Left ventricle myocardium inferior (tissue), 1 donor: ENCODE data around the gene SIRT2. TPM values are rescaled to one million over a fixed set of nuclear protein-coding genes. Genes with fewer than 3 reads are reported as not detected.
A peak's percentile ranks its signal among the peaks of the same experiment; 100 is the strongest.

Source experiments
- DNase-seq: peaks from one replicate; pipeline ENCODE4 v3.0.0-alpha.2; 2020
- H3K27ac ChIP-seq: fragments of 200-600 bp; replicated peaks from 2 replicates; pipeline ENCODE4 v1.8.0; 2021
- H3K27me3 ChIP-seq: fragments of 200-600 bp; 2 replicates; pipeline ENCODE4 v1.8.0; 2021; ENCODE audit warnings: low read depth
- H3K36me3 ChIP-seq: fragments of 200-600 bp; 2 replicates; pipeline ENCODE4 v1.8.0; 2021
- H3K4me1 ChIP-seq: fragments of 200-600 bp; 2 replicates; pipeline ENCODE4 v1.8.0; 2021
- H3K4me3 ChIP-seq: fragments of 200-600 bp; 2 replicates; pipeline ENCODE4 v1.8.0; 2021; ENCODE audit warnings: mild to moderate bottlenecking, moderate library complexity
- H3K9me3 ChIP-seq: fragments of 200-600 bp; replicated peaks from 2 replicates; pipeline ENCODE4 v1.8.0; 2021
- intact Hi-C: fragments of 100-400 bp; cut with micrococcal nuclease; formaldehyde crosslinking; loops from one replicate; pipeline ENCODE4 v1.11.0; 2022
- total RNA-seq: library from RNA; stranded (reverse); fragmentation: NEBNext Ultra II Directional; extraction: Animal tissue kit (Norgen Biotek cat#: 25700); gene quantifications from one replicate; pipeline ENCODE4 v1.2.1, GENCODE V29; 2021
- TF ChIP-seq, protein P1 (sequence below): fragments of 200-600 bp; IDR thresholded peaks from 2 replicates; pipeline ENCODE4 v1.8.0; 2021; ENCODE audit warnings: antibody characterized with exemption, mild to moderate bottlenecking, borderline replicate concordance
- donor health status: DM: no; HTN: yes; CAD: no; lungs with severe emphysema.

The SIRT2 gene
- total RNA-seq, 1 donor from 2014 or later: 99.0 TPM

DNA sequence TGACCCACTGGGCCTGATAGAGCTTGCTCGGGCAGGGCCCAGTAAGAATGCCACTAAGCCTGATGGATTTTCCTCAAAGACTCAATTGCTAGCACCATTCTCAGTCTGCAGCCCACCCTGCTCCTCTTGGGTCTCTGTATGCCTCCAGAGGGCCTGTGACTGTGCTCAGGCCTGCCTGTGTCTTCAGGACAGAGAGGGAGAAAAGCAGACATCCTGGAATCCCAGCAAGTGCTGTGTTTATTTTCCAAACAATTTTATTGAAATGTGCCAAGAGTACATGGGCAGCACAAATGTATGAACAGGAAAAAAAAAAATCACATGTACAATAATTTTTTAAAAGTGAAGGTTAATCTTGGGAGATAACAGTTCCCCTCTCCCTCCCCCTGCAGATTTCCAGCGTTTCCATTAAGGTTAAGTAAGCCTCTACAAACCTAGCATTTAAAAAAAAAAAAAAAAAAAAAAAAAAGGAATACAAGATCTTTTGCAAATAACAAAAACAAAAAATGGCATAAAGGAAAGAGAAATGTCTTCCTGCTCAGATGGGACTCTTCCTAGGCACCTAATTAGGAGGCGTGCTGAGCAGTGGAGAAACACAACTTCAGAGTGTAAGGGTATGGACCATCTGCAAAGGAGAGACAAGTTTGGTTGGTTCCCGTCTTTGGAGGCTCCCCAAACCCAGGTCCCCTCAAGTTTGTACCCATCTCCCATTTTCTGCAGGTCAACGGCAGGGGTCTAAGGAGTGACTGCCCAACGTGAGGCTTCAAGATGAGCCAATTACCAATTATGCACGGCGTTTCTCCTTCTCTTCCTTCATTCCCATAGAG, 63.0 kb downstream of the SIRT2 start:
- Histone ChIP-seq H3K4me1 (peaks cover 49% of the 10 kb centered on the region), H3K4me3 (no peak overlapping the region), H3K36me3 (peaks cover 60% of the 10 kb centered on the region), H3K27me3 (no peaks in the 10 kb centered on the region), H3K27ac (peak overlapping the region; percentile 27), H3K9me3 (no peaks in the 10 kb centered on the region)
- no peak for DNase-seq
- intact Hi-C loops: loop anchor here (10.0 kb wide), 1 partner anchor 72 kb away; no protein-coding TSS in a partner anchor
- TF ChIP-seq, protein P1, sequence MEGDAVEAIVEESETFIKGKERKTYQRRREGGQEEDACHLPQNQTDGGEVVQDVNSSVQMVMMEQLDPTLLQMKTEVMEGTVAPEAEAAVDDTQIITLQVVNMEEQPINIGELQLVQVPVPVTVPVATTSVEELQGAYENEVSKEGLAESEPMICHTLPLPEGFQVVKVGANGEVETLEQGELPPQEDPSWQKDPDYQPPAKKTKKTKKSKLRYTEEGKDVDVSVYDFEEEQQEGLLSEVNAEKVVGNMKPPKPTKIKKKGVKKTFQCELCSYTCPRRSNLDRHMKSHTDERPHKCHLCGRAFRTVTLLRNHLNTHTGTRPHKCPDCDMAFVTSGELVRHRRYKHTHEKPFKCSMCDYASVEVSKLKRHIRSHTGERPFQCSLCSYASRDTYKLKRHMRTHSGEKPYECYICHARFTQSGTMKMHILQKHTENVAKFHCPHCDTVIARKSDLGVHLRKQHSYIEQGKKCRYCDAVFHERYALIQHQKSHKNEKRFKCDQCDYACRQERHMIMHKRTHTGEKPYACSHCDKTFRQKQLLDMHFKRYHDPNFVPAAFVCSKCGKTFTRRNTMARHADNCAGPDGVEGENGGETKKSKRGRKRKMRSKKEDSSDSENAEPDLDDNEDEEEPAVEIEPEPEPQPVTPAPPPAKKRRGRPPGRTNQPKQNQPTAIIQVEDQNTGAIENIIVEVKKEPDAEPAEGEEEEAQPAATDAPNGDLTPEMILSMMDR: no peak

DNA sequence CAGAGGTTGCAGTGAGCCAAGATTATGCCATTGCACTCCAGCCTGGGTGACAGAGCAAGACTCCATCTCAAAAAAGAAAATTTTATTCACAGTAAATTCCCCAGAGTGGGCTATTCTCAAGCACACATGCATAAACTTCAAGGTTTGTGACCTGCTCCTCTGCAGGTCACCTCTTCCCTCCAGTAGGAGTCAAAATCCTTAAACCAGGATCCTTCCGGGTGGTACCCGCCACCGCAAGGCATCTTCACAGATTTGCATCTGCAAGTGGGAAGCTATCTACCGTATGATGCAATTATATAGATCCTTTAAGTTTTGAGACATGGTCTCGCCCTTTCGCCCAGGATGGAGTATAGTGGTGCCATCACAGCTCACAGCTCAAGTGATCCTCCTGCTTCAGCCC, 64.8 kb downstream of the SIRT2 start:
- intact Hi-C loops: loop anchor here (10.0 kb wide), 1 partner anchor 70 kb away; no protein-coding TSS in a partner anchor
- Histone ChIP-seq H3K27me3 (no peaks in the 10 kb centered on the region), H3K9me3 (no peaks in the 10 kb centered on the region), H3K27ac (no peak overlapping the region), H3K4me1 (peaks cover 54% of the 10 kb centered on the region), H3K36me3 (peaks cover 51% of the 10 kb centered on the region), H3K4me3 (no peak overlapping the region)
- no peak for DNase-seq
- TF ChIP-seq, protein P1: no peak

DNA sequence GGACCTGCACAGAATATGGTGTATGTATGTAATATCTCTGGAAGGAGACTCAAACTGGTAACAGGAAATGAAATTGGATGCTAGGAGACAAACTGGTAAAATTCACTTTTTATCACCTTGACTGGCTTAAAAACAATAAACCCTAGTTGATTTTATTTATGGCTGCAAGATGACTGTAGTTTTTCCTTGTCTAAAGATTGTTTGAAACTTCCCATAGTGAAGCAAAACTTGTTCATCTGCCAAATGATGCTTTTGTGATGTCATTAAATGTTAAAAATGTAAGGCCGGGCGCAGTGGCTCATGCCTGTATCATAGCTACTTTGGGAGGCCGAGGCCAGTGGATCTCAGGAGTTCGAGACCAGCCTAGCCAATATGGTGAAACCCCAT, 65.3 kb downstream of the SIRT2 start:
- no peak overlapping the region for H3K27ac ChIP-seq
- DNase-seq: no peak
- intact Hi-C loops: loop anchor here (10.0 kb wide), 1 partner anchor 69 kb away; no protein-coding TSS in a partner anchor
- no peaks in the 10 kb centered on the region for H3K27me3 ChIP-seq
- no peaks in the 10 kb centered on the region for H3K9me3 ChIP-seq
- TF ChIP-seq, protein P1: no peak
- peaks cover 59% of the 10 kb centered on the region for H3K4me1 ChIP-seq
- H3K4me3 ChIP-seq: no peak overlapping the region
- peaks cover 51% of the 10 kb centered on the region for H3K36me3 ChIP-seq

DNA sequence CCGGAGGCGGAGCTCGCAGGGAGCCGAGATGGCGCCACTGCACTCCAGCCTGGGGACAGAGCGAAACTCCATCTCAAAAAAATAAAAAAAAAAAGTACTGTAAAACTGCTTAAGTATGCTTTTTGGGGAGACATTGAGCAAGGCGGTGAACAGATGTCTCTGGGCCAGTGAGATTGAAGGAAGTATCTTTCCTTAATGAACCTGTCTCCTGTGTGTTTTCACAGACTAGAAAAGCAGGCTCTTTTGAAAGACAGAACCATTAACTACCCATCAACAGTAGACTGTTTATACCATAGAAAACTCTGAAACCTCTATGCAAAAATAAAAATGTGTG, 66.4 kb downstream of the SIRT2 start:
- peaks cover 69% of the 10 kb centered on the region for H3K4me1 ChIP-seq
- TF ChIP-seq, protein P1: no peak

DNA sequence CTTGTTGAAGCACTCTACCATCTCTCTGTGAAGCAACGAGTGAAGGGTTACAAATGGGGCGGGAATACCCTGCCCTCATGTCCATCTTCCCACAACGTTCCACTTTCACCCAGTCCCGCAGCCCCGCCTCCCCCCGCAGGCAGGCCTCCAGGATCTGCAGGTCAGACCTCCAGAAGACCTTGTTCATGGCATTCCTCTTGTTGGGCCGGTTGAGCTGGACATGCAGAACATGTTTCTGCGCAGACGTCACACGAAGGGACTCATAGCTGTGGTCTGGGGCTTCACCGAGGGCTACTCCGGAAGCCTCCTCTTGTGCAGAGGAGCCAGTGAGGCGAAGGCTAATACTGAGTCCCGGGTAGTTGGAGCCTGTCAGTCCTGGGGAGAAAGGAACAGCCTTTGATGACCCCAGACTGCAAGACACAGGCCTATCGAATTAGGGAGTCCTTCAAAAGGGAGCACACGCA, 68.2 kb downstream of the SIRT2 start:
- Histone ChIP-seq H3K9me3 (no peaks in the 10 kb centered on the region), H3K4me1 (peaks cover 74% of the 10 kb centered on the region), H3K4me3 (peak overlapping the region; percentile 82), H3K27me3 (no peaks in the 10 kb centered on the region), H3K27ac (peak overlapping the region; percentile 97), H3K36me3 (peaks cover 46% of the 10 kb centered on the region)
- peak; percentile 76 for DNase-seq
- TF ChIP-seq, protein P1: no peak
- intact Hi-C loops: loop anchor here (10.0 kb wide), 1 partner anchor 66 kb away; no protein-coding TSS in a partner anchor

More for the DNA sequence above, 66.4 kb downstream of the SIRT2 start:
- DNase-seq: no peak
- H3K36me3 ChIP-seq: peaks cover 51% of the 10 kb centered on the region
- H3K4me3 ChIP-seq: no peak overlapping the region
- no peaks in the 10 kb centered on the region for H3K9me3 ChIP-seq
- intact Hi-C loops: loop anchor here (10.0 kb wide), 1 partner anchor 68 kb away; no protein-coding TSS in a partner anchor
- no peaks in the 10 kb centered on the region for H3K27me3 ChIP-seq
- H3K27ac ChIP-seq: peak overlapping the region; percentile 97
